Suprapubic skin (tissue), 3 donors: ENCODE measurements around the gene SDHC.

Experiments used
- POLR2A ChIP-seq, 2 donors: fragments of 450-650 bp; IDR thresholded peaks; one replicate each; pipeline ENCODE4 v1.6.1; 2017; ENCODE audit warnings: antibody characterized with exemption in 2 of 2, mild to moderate bottlenecking in 2 of 2, moderate library complexity in 2 of 2
- TF ChIP-seq, protein P1 (sequence below), 2 donors: fragments of 200-600 bp in 1 of 2; fragments of 450-650 bp in 1 of 2; sonication (generic) in 1 of 2; IDR thresholded peaks; one replicate each; pipeline ENCODE4 v1.5.1; 2016 to 2019; ENCODE audit warnings: antibody characterized with exemption in 2 of 2, mild to moderate bottlenecking in 1 of 2, moderate library complexity in 1 of 2

DNA sequence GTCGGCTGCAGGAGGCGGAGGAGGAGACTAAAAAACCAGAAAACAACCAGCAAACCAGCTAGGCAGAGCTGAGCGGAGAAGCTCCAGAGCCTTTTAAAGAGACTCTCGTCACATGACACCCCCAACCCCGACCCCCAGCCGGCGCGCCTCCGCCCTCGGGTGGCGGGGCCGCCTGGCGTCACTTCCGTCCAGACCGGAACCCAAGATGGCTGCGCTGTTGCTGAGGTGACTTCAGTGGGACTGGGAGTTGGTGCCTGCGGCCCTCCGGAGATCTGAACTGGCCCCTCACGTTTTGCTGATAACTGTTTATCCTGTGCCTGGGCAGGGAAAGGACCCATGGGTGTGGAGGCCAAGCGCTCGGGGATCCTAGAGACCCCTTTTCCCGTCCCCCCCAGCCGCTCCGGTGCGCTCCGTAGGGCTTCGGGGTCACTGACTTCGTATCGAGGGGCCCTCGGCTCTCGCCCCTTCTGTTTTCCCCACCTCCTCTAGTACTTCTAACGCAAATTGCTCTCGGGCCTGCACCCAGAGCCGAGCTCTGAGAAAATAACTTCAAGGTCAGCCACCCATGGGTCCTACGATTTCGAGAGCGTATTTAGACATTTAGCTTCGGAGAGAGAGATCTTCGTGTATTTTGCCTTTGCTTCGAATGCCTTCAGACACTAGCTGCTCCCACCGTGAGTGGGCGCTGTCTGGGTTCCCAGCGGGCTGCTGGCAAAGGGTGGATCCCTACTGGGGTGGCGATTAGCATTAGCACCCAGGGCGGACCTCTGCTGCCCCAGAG, at the start of gene SDHC:
- TF ChIP-seq, protein P1, sequence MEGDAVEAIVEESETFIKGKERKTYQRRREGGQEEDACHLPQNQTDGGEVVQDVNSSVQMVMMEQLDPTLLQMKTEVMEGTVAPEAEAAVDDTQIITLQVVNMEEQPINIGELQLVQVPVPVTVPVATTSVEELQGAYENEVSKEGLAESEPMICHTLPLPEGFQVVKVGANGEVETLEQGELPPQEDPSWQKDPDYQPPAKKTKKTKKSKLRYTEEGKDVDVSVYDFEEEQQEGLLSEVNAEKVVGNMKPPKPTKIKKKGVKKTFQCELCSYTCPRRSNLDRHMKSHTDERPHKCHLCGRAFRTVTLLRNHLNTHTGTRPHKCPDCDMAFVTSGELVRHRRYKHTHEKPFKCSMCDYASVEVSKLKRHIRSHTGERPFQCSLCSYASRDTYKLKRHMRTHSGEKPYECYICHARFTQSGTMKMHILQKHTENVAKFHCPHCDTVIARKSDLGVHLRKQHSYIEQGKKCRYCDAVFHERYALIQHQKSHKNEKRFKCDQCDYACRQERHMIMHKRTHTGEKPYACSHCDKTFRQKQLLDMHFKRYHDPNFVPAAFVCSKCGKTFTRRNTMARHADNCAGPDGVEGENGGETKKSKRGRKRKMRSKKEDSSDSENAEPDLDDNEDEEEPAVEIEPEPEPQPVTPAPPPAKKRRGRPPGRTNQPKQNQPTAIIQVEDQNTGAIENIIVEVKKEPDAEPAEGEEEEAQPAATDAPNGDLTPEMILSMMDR (IDR thresholded peaks at IDR 0.05): peak in 1 of 2 donors; percentile 29
- peak; percentile 73 to 75 for TF ChIP-seq POLR2A (IDR thresholded peaks at IDR 0.05)
